AG04449 (cell line): Measurements from ENCODE around the gene HIVEP3.

Experiments used
- CTCF ChIA-PET: fragments of 350-600 bp; formaldehyde crosslinking; extraction: SDS; loops from one replicate; lab custom pipeline; 2021; ENCODE audit warnings: antibody characterized with exemption; lab: Yijun Ruan, JAX
- POLR2A ChIA-PET: fragments of 400-600, 350-600 bp; formaldehyde crosslinking; extraction: SDS; loops from one replicate; lab custom pipeline; 2020; ENCODE audit warnings: antibody characterized with exemption, inconsistent platforms; lab: Yijun Ruan, JAX
- DNase-seq: peaks from one replicate; pipeline ENCODE4 v3.0.0-alpha.2; 2010; ENCODE audit warnings: low read depth, low spot score
- H3K4me3 ChIP-seq: 2 replicates; pipeline ENCODE4 v1.5.1; 2011; ENCODE audit warnings: low read depth, mild to moderate bottlenecking, control low read depth, low read length
- CTCF ChIP-seq: IDR thresholded peaks from one replicate; pipeline ENCODE4 v1.5.1; 2011; ENCODE audit warnings: mild to moderate bottlenecking, moderate library complexity, low read length, control low read depth, inconsistent platforms; ENCODE audit not compliant: insufficient read depth; ENCODE audit errors: missing control alignments

The HIVEP3 gene

GRCh38 chr1:41613689-41614574 is 304.8 kb downstream of the HIVEP3 start:
- DNase-seq, result no peak
- POLR2A ChIA-PET, result no interaction called here
- CTCF ChIA-PET, result interaction anchor here (0.9 to 1.6 kb wide), 2 partner anchors 9 to 36 kb away, joined by 4 to 7 read pairs; no protein-coding TSS in a partner anchor
- TF ChIP-seq CTCF, result no peak
- H3K4me3 ChIP-seq, result no peak overlapping the region

GRCh38 chr1:41612953-41613352 is 305.8 kb downstream of the HIVEP3 start:
- DNase-seq, result no peak
- CTCF ChIA-PET, result interaction anchor here (0.9 to 1.8 kb wide), 2 partner anchors 35 to 39 kb away, joined by 4 to 5 read pairs; no protein-coding TSS in a partner anchor

GRCh38 chr1:41611932-41612450 is 306.7 kb downstream of the HIVEP3 start:
- CTCF ChIA-PET, result interaction anchor here (1.8 kb wide), 1 partner anchor 38 kb away, joined by 5 read pairs; no protein-coding TSS in a partner anchor
- no peak for DNase-seq

More at GRCh38 chr1:41612953-41613352, 305.8 kb downstream of the HIVEP3 start:
- POLR2A ChIA-PET, result no interaction called here
- TF ChIP-seq CTCF, result no peak
- H3K4me3 ChIP-seq, result no peak overlapping the region

GRCh38 chr1:41611068-41611931 is 307.4 kb downstream of the HIVEP3 start:
- no peak for TF ChIP-seq CTCF
- no peak for DNase-seq
- ChIA-PET CTCF (interaction anchor here (1.0 to 1.8 kb wide), 4 partner anchors 8 to 37 kb away, joined by 3 to 5 read pairs (median 4); no protein-coding TSS in a partner anchor), POLR2A (no interaction called here)
- no peak overlapping the region for H3K4me3 ChIP-seq

More at GRCh38 chr1:41611932-41612450, 306.7 kb downstream of the HIVEP3 start:
- POLR2A ChIA-PET, result no interaction called here
- no peak for TF ChIP-seq CTCF
- H3K4me3 ChIP-seq, result no peak overlapping the region

GRCh38 chr1:41610361-41610760 is 308.4 kb downstream of the HIVEP3 start:
- no peak for DNase-seq
- ChIA-PET CTCF (interaction anchor here (1.0 to 1.3 kb wide), 4 partner anchors 9 to 425 kb away, joined by 3 to 4 read pairs (median 3); no protein-coding TSS in a partner anchor), POLR2A (no interaction called here)
- H3K4me3 ChIP-seq, result no peak overlapping the region
- no peak for TF ChIP-seq CTCF
